Activated CD4-positive, alpha-beta T cell treated with anti-CD3 and anti-CD28 coated beads, Interleukin-2, Interleukin-6, amounts not matched to agents 100 ng/mL and 50 ng/mL, durations not matched to agents 16 hours and 8 hours (primary cell): Measurements from ENCODE around the gene PPT1.

Source experiments
- DNase-seq: peaks from one replicate; pipeline ENCODE4 v3.0.0-alpha.2; 2020

PPT1 gene

GRCh38 chr1:40096977-40097782, at the start of gene PPT1:
Gene PPT1, minus strand, starts transcription at chr1:40097252. Its CDS starts 14 bp downstream, at chr1:40097238.
- DNase-seq, result peak; percentile 90

- DNase-seq, result peak; percentile 78
These were observed 47.0 kb upstream of the PPT1 start for GRCh38 chr1:40143891-40144575.

GRCh38 chr1:40141878-40142535, 45.0 kb upstream of the PPT1 start:
- DNase-seq, result no peak

- no peak for DNase-seq
These were observed 43.3 kb upstream of the PPT1 start for GRCh38 chr1:40140211-40140973.

- DNase-seq, result no peak
These were observed 36.8 kb upstream of the PPT1 start for GRCh38 chr1:40133839-40134238.

- DNase-seq, result no peak
These were observed 36.2 kb upstream of the PPT1 start for GRCh38 chr1:40133312-40133665.

- no peak for DNase-seq
These were observed 35.6 kb upstream of the PPT1 start for GRCh38 chr1:40132383-40133311.

GRCh38 chr1:40130892-40131291, 33.8 kb upstream of the PPT1 start:
- DNase-seq, result no peak

- no peak for DNase-seq
These were observed 25.8 kb upstream of the PPT1 start for GRCh38 chr1:40122855-40123254.

GRCh38 chr1:40120128-40120527, 23.1 kb upstream of the PPT1 start:
- no peak for DNase-seq

- no peak for DNase-seq
These were observed 17.3 kb upstream of the PPT1 start for GRCh38 chr1:40114400-40114799.

- DNase-seq, result no peak
These were observed 13.3 kb upstream of the PPT1 start for GRCh38 chr1:40110389-40110788.

GRCh38 chr1:40107290-40107959, 10.4 kb upstream of the PPT1 start:
- DNase-seq, result no peak

GRCh38 chr1:40105028-40105427, 8.0 kb upstream of the PPT1 start:
- DNase-seq, result peak; percentile 27

GRCh38 chr1:40102896-40103295, 5.8 kb upstream of the PPT1 start:
- no peak for DNase-seq

- DNase-seq, result no peak
These were observed 5.0 kb upstream of the PPT1 start for GRCh38 chr1:40102038-40102437.

GRCh38 chr1:40096646-40096976, 441 bp downstream of the PPT1 start:
- DNase-seq, result no peak

- no peak for DNase-seq
These were observed 1.2 kb downstream of the PPT1 start for GRCh38 chr1:40095806-40096205.

- DNase-seq, result no peak
These were observed 2.5 kb downstream of the PPT1 start for GRCh38 chr1:40094466-40095110.

GRCh38 chr1:40092706-40093639, 4.1 kb downstream of the PPT1 start:
- DNase-seq, result no peak
